ENCODE results near the gene POU6F2. TPM values are rescaled to one million over a fixed set of nuclear protein-coding genes. Genes with fewer than 3 reads are reported as not detected.

Gene POU6F2
- total and polyA plus RNA-seq, 2 experiments from 2014 or later = not detected

- no peak for TF ChIP-seq EZH2phosphoT487 (IDR thresholded peaks at IDR 0.05; ENCODE audit: insufficient read depth, low read depth)
- TF ChIP-seq EZH2 (IDR thresholded peaks at IDR 0.05; ENCODE audit: insufficient read depth, poor library complexity, severe bottlenecking) = no peak
- H3K27me3 ChIP-seq (replicated peaks; ENCODE audit: insufficient read depth) = peaks cover 2% of the 10 kb centered on the region; the same call in 1 of the 2 replicates
- in situ Hi-C loops (cut with MboI) = no loop called here
- H2AFZ ChIP-seq = no peak overlapping the region
- H3K36me3 ChIP-seq (ENCODE audit: low read depth) = no peaks in the 10 kb centered on the region
- no peaks in the 10 kb centered on the region for H3K4me1 ChIP-seq (ENCODE audit: insufficient read depth)
- no peak for DNase-seq
- H3K9me2 ChIP-seq (ENCODE audit: insufficient read depth) = 0 out of 2 replicates have a peak, but pooled peaks cover 3% of the 10 kb centered on the region
- H3K9me3 ChIP-seq (ENCODE audit: low read depth) = no peaks in the 10 kb centered on the region
- H3K27ac ChIP-seq = no peak overlapping the region
- no peak overlapping the region for H3K9ac ChIP-seq
- no peaks in the 10 kb centered on the region for H4K20me1 ChIP-seq (ENCODE audit: insufficient read depth)
- no peaks in the 10 kb centered on the region for H3K79me2 ChIP-seq (ENCODE audit: insufficient read depth)
- no peak overlapping the region for H3K4me3 ChIP-seq
- no peak overlapping the region for H3K4me2 ChIP-seq (ENCODE audit: unreplicated experiment)
- H3F3A ChIP-seq (ENCODE audit: insufficient read depth) = no peaks in the 10 kb centered on the region
Measured at GRCh38 chr7:39402034-39402433, 424.3 kb downstream of the POU6F2 start.

- Histone ChIP-seq H3K9me3 (ENCODE audit: low read depth) (no peaks in the 10 kb centered on the region), H3K9me2 (ENCODE audit: insufficient read depth) (0 out of 2 replicates have a peak, but pooled peaks cover 3% of the 10 kb centered on the region), H3K9ac (no peak overlapping the region), H3F3A (ENCODE audit: insufficient read depth) (no peaks in the 10 kb centered on the region), H3K4me2 (ENCODE audit: unreplicated experiment) (no peak overlapping the region), H3K4me3 (no peak overlapping the region), H2AFZ (no peak overlapping the region), H4K20me1 (ENCODE audit: insufficient read depth) (no peaks in the 10 kb centered on the region), H3K79me2 (ENCODE audit: insufficient read depth) (no peaks in the 10 kb centered on the region), H3K4me1 (ENCODE audit: insufficient read depth) (no peaks in the 10 kb centered on the region), H3K36me3 (ENCODE audit: low read depth) (no peaks in the 10 kb centered on the region), H3K27me3 (replicated peaks; ENCODE audit: insufficient read depth) (peaks cover 2% of the 10 kb centered on the region; the same call in 1 of the 2 replicates), H3K27ac (no peak overlapping the region)
- WGBS, 2 experiments (ENCODE audit: low coverage in 1 of 2, low lambda C conversion rate in 2 of 2, missing lambda C conversion rate in 2 of 2) = 63 to 69% methylated on average over 1 of the region's 1 CpG
- DNase-seq = no peak
- TF ChIP-seq EZH2 (IDR thresholded peaks at IDR 0.05; ENCODE audit: insufficient read depth, poor library complexity, severe bottlenecking) = no peak
- no peak for TF ChIP-seq EZH2phosphoT487 (IDR thresholded peaks at IDR 0.05; ENCODE audit: insufficient read depth, low read depth)
- in situ Hi-C loops (cut with MboI) = no loop called here
Measured at GRCh38 chr7:39404907-39405306, 427.2 kb downstream of the POU6F2 start.

- H3K4me1 ChIP-seq (ENCODE audit: insufficient read depth) = no peaks in the 10 kb centered on the region
- no peak overlapping the region for H3K9ac ChIP-seq
- no peak overlapping the region for H3K4me2 ChIP-seq (ENCODE audit: unreplicated experiment)
- H3K27ac ChIP-seq = no peak overlapping the region
- no peaks in the 10 kb centered on the region for H3K36me3 ChIP-seq (ENCODE audit: low read depth)
- no peak for DNase-seq
- WGBS, 2 experiments (ENCODE audit: low coverage in 1 of 2, low lambda C conversion rate in 2 of 2, missing lambda C conversion rate in 2 of 2) = 69 to 70% methylated on average over 3 of the region's 3 CpGs
- 0 out of 2 replicates have a peak, but pooled peaks cover 3% of the 10 kb centered on the region for H3K9me2 ChIP-seq (ENCODE audit: insufficient read depth)
- H3F3A ChIP-seq (ENCODE audit: insufficient read depth) = no peaks in the 10 kb centered on the region
- H3K9me3 ChIP-seq (ENCODE audit: low read depth) = no peaks in the 10 kb centered on the region
- no peak for TF ChIP-seq EZH2phosphoT487 (IDR thresholded peaks at IDR 0.05; ENCODE audit: insufficient read depth, low read depth)
- no peaks in the 10 kb centered on the region for H4K20me1 ChIP-seq (ENCODE audit: insufficient read depth)
- no peak overlapping the region for H2AFZ ChIP-seq
- no peaks in the 10 kb centered on the region for H3K79me2 ChIP-seq (ENCODE audit: insufficient read depth)
- H3K4me3 ChIP-seq = no peak overlapping the region
- in situ Hi-C loops (cut with MboI) = no loop called here
- peaks cover 2% of the 10 kb centered on the region; the same call in 1 of the 2 replicates for H3K27me3 ChIP-seq (replicated peaks; ENCODE audit: insufficient read depth)
Measured at GRCh38 chr7:39405581-39405980, 427.9 kb downstream of the POU6F2 start.

DNA sequence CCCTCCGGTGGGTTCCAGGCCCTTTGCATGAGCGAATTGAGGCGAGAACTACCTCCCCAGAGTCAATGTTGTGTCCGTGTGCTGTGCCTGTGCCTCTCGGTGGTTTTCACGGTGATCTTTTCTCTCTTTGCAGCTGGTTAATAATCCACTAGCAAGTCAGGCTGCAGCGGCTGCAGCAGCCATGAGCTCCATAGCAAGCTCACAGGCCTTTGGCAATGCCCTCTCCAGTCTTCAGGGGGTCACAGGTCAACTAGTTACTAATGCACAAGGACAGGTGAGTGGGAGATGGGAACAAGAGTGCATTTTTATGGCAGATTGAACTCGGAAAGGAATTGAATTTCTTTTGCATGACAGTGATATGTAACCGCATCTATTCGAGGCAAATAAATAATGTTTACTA is 428.8 kb downstream of the POU6F2 start:
- Histone ChIP-seq H3K4me3 (no peak overlapping the region), H3K4me1 (ENCODE audit: insufficient read depth) (no peaks in the 10 kb centered on the region), H2AFZ (no peak overlapping the region), H3K27me3 (replicated peaks; ENCODE audit: insufficient read depth) (peaks cover 2% of the 10 kb centered on the region; the same call in 1 of the 2 replicates), H3K9me3 (ENCODE audit: low read depth) (no peaks in the 10 kb centered on the region), H3K4me2 (ENCODE audit: unreplicated experiment) (no peak overlapping the region), H3K36me3 (ENCODE audit: low read depth) (no peaks in the 10 kb centered on the region), H3K27ac (no peak overlapping the region), H3K9ac (no peak overlapping the region), H3K9me2 (ENCODE audit: insufficient read depth) (0 out of 2 replicates have a peak, but pooled peaks cover 1% of the 10 kb centered on the region), H4K20me1 (ENCODE audit: insufficient read depth) (no peaks in the 10 kb centered on the region), H3K79me2 (ENCODE audit: insufficient read depth) (no peaks in the 10 kb centered on the region), H3F3A (ENCODE audit: insufficient read depth) (no peaks in the 10 kb centered on the region)
- no peak for DNase-seq
- TF ChIP-seq EZH2 (IDR thresholded peaks at IDR 0.05; ENCODE audit: insufficient read depth, poor library complexity, severe bottlenecking) (no peak), EZH2phosphoT487 (IDR thresholded peaks at IDR 0.05; ENCODE audit: insufficient read depth, low read depth) (no peak)
- in situ Hi-C loops (cut with MboI) = no loop called here
- WGBS, 2 experiments (ENCODE audit: low coverage in 1 of 2, low lambda C conversion rate in 2 of 2, missing lambda C conversion rate in 2 of 2) = 51 to 55% methylated on average over 10 of the region's 10 CpGs

DNA sequence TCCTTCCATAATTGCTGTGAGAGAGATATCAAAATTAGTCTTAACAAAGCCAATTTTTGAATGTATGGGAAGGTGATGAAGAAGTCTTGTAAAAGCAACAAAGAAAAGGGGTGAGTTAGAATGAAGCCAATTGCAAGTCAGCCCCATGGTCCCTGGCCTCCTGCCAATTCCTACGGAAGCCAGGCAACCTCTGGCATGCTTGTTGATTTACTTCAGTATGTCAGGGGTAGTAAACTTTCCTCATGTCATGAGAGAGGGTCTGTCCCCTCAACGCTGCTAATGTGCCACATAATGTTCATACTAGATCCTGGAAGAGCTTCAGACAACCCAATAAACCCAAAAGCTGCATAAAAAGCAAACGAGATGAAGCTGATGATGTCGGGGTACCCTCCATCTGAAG is 429.4 kb downstream of the POU6F2 start:
- H3K27me3 ChIP-seq (replicated peaks; ENCODE audit: insufficient read depth) = peaks cover 5% of the 10 kb centered on the region
- in situ Hi-C loops (cut with MboI) = no loop called here
- no peak for TF ChIP-seq EZH2 (IDR thresholded peaks at IDR 0.05; ENCODE audit: insufficient read depth, poor library complexity, severe bottlenecking)
- TF ChIP-seq EZH2phosphoT487 (IDR thresholded peaks at IDR 0.05; ENCODE audit: insufficient read depth, low read depth) = no peak

More for the DNA sequence above, 429.4 kb downstream of the POU6F2 start:
- H3K79me2 ChIP-seq (ENCODE audit: insufficient read depth) = no peaks in the 10 kb centered on the region
- no peaks in the 10 kb centered on the region for H3K9me3 ChIP-seq (ENCODE audit: low read depth)
- H3F3A ChIP-seq (ENCODE audit: insufficient read depth) = no peaks in the 10 kb centered on the region
- H2AFZ ChIP-seq = no peak overlapping the region
- no peak overlapping the region for H3K4me3 ChIP-seq
- no peaks in the 10 kb centered on the region for H4K20me1 ChIP-seq (ENCODE audit: insufficient read depth)
- 29 to 32% methylated on average over 4 of the region's 4 CpGs for WGBS, 2 experiments (ENCODE audit: low coverage in 1 of 2, low lambda C conversion rate in 2 of 2, missing lambda C conversion rate in 2 of 2)
- H3K4me1 ChIP-seq (ENCODE audit: insufficient read depth) = no peaks in the 10 kb centered on the region
- no peaks in the 10 kb centered on the region for H3K9me2 ChIP-seq (ENCODE audit: insufficient read depth)
- DNase-seq = no peak
- H3K9ac ChIP-seq = no peak overlapping the region
- H3K36me3 ChIP-seq (ENCODE audit: low read depth) = no peaks in the 10 kb centered on the region
- H3K4me2 ChIP-seq (ENCODE audit: unreplicated experiment) = no peak overlapping the region
- no peak overlapping the region for H3K27ac ChIP-seq
